ENCODE data around the gene TRIM54. TPM values are rescaled to one million over a fixed set of nuclear protein-coding genes. Genes with fewer than 3 reads are reported as not detected.
"Not testable (repeated sequence)": the region's sequence is repeated elsewhere in the genome, so short reads cannot be mapped to it uniquely, and the experiment has no call there.

The TRIM54 gene
- total RNA-seq, 1 experiment from 2014 or later = 5.5 TPM

GRCh38 chr2:27264253-27264752 lies 17.9 kb upstream of the TRIM54 start:
- H3K36me3 ChIP-seq (replicated peaks; ENCODE audit: control insufficient read depth, insufficient read depth, low read length) = no peaks in the 10 kb centered on the region
- peak overlapping the region; percentile 53 for H3K4me3 ChIP-seq (ENCODE audit: insufficient read depth, low read depth, low read length)
- peak; percentile 87 for DNase-seq
- H3K27me3 ChIP-seq (ENCODE audit: control insufficient read depth, insufficient read depth, low read length) = peaks cover 71% of the 10 kb centered on the region

- H3K4me3 ChIP-seq (ENCODE audit: insufficient read depth, low read depth, low read length) = peak overlapping the region; percentile 53
- DNase-seq = peak; percentile 98
- no peaks in the 10 kb centered on the region for H3K36me3 ChIP-seq (replicated peaks; ENCODE audit: control insufficient read depth, insufficient read depth, low read length)
- peaks cover 67% of the 10 kb centered on the region for H3K27me3 ChIP-seq (ENCODE audit: control insufficient read depth, insufficient read depth, low read length)
These were observed 17.3 kb upstream of the TRIM54 start for GRCh38 chr2:27264753-27265535.

GRCh38 chr2:27265536-27265870 lies 16.7 kb upstream of the TRIM54 start:
- no peak for DNase-seq
- H3K27me3 ChIP-seq (ENCODE audit: control insufficient read depth, insufficient read depth, low read length) = peaks cover 62% of the 10 kb centered on the region
- no peak overlapping the region for H3K4me3 ChIP-seq (ENCODE audit: insufficient read depth, low read depth, low read length)
- H3K36me3 ChIP-seq (replicated peaks; ENCODE audit: control insufficient read depth, insufficient read depth, low read length) = no peaks in the 10 kb centered on the region

GRCh38 chr2:27268296-27268695 lies 13.9 kb upstream of the TRIM54 start:
- H3K27me3 ChIP-seq (ENCODE audit: control insufficient read depth, insufficient read depth, low read length) = peaks cover 34% of the 10 kb centered on the region
- H3K4me3 ChIP-seq (ENCODE audit: insufficient read depth, low read depth, low read length); H3K36me3 ChIP-seq (replicated peaks; ENCODE audit: control insufficient read depth, insufficient read depth, low read length); DNase-seq: not testable (repeated sequence)

- Histone ChIP-seq H3K36me3 (replicated peaks; ENCODE audit: control insufficient read depth, insufficient read depth, low read length) (no peaks in the 10 kb centered on the region), H3K4me3 (ENCODE audit: insufficient read depth, low read depth, low read length) (no peak overlapping the region), H3K27me3 (ENCODE audit: control insufficient read depth, insufficient read depth, low read length) (peaks cover 15% of the 10 kb centered on the region)
- no peak for DNase-seq
These were observed 12.1 kb upstream of the TRIM54 start for GRCh38 chr2:27270131-27270530.

- Histone ChIP-seq H3K4me3 (ENCODE audit: insufficient read depth, low read depth, low read length) (no peak overlapping the region), H3K36me3 (replicated peaks; ENCODE audit: control insufficient read depth, insufficient read depth, low read length) (no peaks in the 10 kb centered on the region), H3K27me3 (ENCODE audit: control insufficient read depth, insufficient read depth, low read length) (peaks cover 10% of the 10 kb centered on the region)
- no peak for DNase-seq
These were observed 11.6 kb upstream of the TRIM54 start for GRCh38 chr2:27270670-27271069.

- Histone ChIP-seq H3K36me3 (replicated peaks; ENCODE audit: control insufficient read depth, insufficient read depth, low read length) (no peaks in the 10 kb centered on the region), H3K27me3 (ENCODE audit: control insufficient read depth, insufficient read depth, low read length) (peaks cover under 1% of the 10 kb centered on the region; the same call in 1 of the 2 replicates), H3K4me3 (ENCODE audit: insufficient read depth, low read depth, low read length) (no peak overlapping the region)
- DNase-seq = no peak
These were observed 10.4 kb upstream of the TRIM54 start for GRCh38 chr2:27271631-27272340.

GRCh38 chr2:27272537-27273522 lies 9.4 kb upstream of the TRIM54 start:
- not testable (repeated sequence) for DNase-seq; H3K27me3 ChIP-seq (ENCODE audit: control insufficient read depth, insufficient read depth, low read length); H3K36me3 ChIP-seq (replicated peaks; ENCODE audit: control insufficient read depth, insufficient read depth, low read length); H3K4me3 ChIP-seq (ENCODE audit: insufficient read depth, low read depth, low read length)

- Histone ChIP-seq H3K4me3 (ENCODE audit: insufficient read depth, low read depth, low read length) (no peak within 1 kb of the TSS), H3K36me3 (replicated peaks; ENCODE audit: control insufficient read depth, insufficient read depth, low read length) (no peaks in the 10 kb centered on the region), H3K27me3 (ENCODE audit: control insufficient read depth, insufficient read depth, low read length) (no peaks in the 10 kb centered on the region)
- peak; percentile 42 for DNase-seq
These were observed 6.7 kb upstream of the TRIM54 start, which contains the start of gene DNAJC5G for GRCh38 chr2:27275211-27276150. Gene DNAJC5G, plus strand, starts transcription at chr2:27275433. Its CDS starts 1,296 bp downstream, at chr2:27276729.

GRCh38 chr2:27278010-27278409 lies 4.2 kb upstream of the TRIM54 start:
- no peak overlapping the region for H3K4me3 ChIP-seq (ENCODE audit: insufficient read depth, low read depth, low read length)
- DNase-seq = no peak
- H3K36me3 ChIP-seq (replicated peaks; ENCODE audit: control insufficient read depth, insufficient read depth, low read length) = no peaks in the 10 kb centered on the region
- no peaks in the 10 kb centered on the region for H3K27me3 ChIP-seq (ENCODE audit: control insufficient read depth, insufficient read depth, low read length)

- Histone ChIP-seq H3K4me3 (ENCODE audit: insufficient read depth, low read depth, low read length) (no peak overlapping the region), H3K27me3 (ENCODE audit: control insufficient read depth, insufficient read depth, low read length) (no peaks in the 10 kb centered on the region; the same call in 1 of the 2 replicates), H3K36me3 (replicated peaks; ENCODE audit: control insufficient read depth, insufficient read depth, low read length) (no peaks in the 10 kb centered on the region)
- DNase-seq = no peak
These were observed 1.4 kb upstream of the TRIM54 start for GRCh38 chr2:27280826-27281225.

GRCh38 chr2:27281442-27281841 lies 787 bp upstream of the TRIM54 start:
- Histone ChIP-seq H3K27me3 (ENCODE audit: control insufficient read depth, insufficient read depth, low read length) (no peaks in the 10 kb centered on the region; the same call in 1 of the 2 replicates), H3K4me3 (ENCODE audit: insufficient read depth, low read depth, low read length) (no peak overlapping the region), H3K36me3 (replicated peaks; ENCODE audit: control insufficient read depth, insufficient read depth, low read length) (no peaks in the 10 kb centered on the region)
- DNase-seq = no peak

GRCh38 chr2:27282892-27283291 lies 663 bp downstream of the TRIM54 start:
- Histone ChIP-seq H3K27me3 (ENCODE audit: control insufficient read depth, insufficient read depth, low read length) (no peaks in the 10 kb centered on the region; the same call in 1 of the 2 replicates), H3K4me3 (ENCODE audit: insufficient read depth, low read depth, low read length) (peak overlapping the region; percentile 13; the same call in 1 of the 2 replicates), H3K36me3 (replicated peaks; ENCODE audit: control insufficient read depth, insufficient read depth, low read length) (no peaks in the 10 kb centered on the region)
- DNase-seq = no peak
